Keratinocyte (primary cell): ENCODE measurements around the gene SYNJ2. TPM values are rescaled to one million over a fixed set of nuclear protein-coding genes. Genes with fewer than 3 reads are reported as not detected.

Source experiments
- DNase-seq: peaks from one replicate; pipeline ENCODE4 v3.0.0-alpha.2; 2011; ENCODE audit warnings: low read depth, missing footprints, low spot score
- FAIRE-seq: peaks from 2 replicates; lab custom pipeline; 2011; peaks lifted over from hg19 to GRCh38; lab: Jason Lieb, UNC
- H2AFZ ChIP-seq: 2 replicates; pipeline ENCODE4 v1.6.0; 2012; ENCODE audit warnings: low read length, control low read depth, inconsistent platforms; ENCODE audit not compliant: control insufficient read depth
- H3K27ac ChIP-seq: 2 replicates; pipeline ENCODE4 v1.5.1; 2011; ENCODE audit warnings: low read length; ENCODE audit not compliant: control insufficient read depth, insufficient read depth
- H3K27me3 ChIP-seq: 3 replicates; pipeline ENCODE4 v1.6.0; 2011; ENCODE audit warnings: low read length; ENCODE audit not compliant: control insufficient read depth, insufficient read depth; ENCODE audit errors: extremely low read depth
- H3K36me3 ChIP-seq, 2 experiments: 2 replicates in 1 of 2; 3 replicates in 1 of 2; pipeline ENCODE4 v1.5.1; 2011; ENCODE audit warnings: low read length in 2 of 2, mild to moderate bottlenecking in 1 of 2; ENCODE audit not compliant: control insufficient read depth in 2 of 2, insufficient read depth in 2 of 2; ENCODE audit errors: extremely low read depth in 1 of 2
- H3K4me1 ChIP-seq: 3 replicates; pipeline ENCODE4 v1.5.1; 2011; ENCODE audit warnings: low read length; ENCODE audit not compliant: control insufficient read depth, insufficient read depth; ENCODE audit errors: extremely low read depth
- H3K4me2 ChIP-seq: 3 replicates; pipeline ENCODE4 v1.6.0; 2011; ENCODE audit warnings: low read depth, low read length; ENCODE audit not compliant: control insufficient read depth, insufficient read depth; ENCODE audit errors: extremely low read depth
- H3K4me3 ChIP-seq, 3 experiments: fragments of 200-600 bp in 1 of 3; sonication (generic) in 1 of 3; 2 replicates in 2 of 3; 3 replicates in 1 of 3; pipeline ENCODE4 v1.5.1; 2011 to 2016; ENCODE audit warnings: low read length in 3 of 3, mild to moderate bottlenecking in 3 of 3, control low read depth in 2 of 3, inconsistent platforms in 1 of 3, low read depth in 1 of 3, mixed read lengths in 1 of 3, mixed run types in 1 of 3, moderate library complexity in 1 of 3; ENCODE audit not compliant: control insufficient read depth in 2 of 3, insufficient read depth in 2 of 3; ENCODE audit errors: extremely low read depth in 1 of 3
- H3K79me2 ChIP-seq: 2 replicates; pipeline ENCODE4 v1.6.0; 2012; ENCODE audit warnings: low read length; ENCODE audit not compliant: control insufficient read depth, insufficient read depth
- H3K9ac ChIP-seq: 3 replicates; pipeline ENCODE4 v1.6.0; 2011; ENCODE audit warnings: low read length; ENCODE audit not compliant: control insufficient read depth, insufficient read depth; ENCODE audit errors: extremely low read depth
- H3K9me1 ChIP-seq: 3 replicates; pipeline ENCODE4 v1.6.0; 2011; ENCODE audit warnings: low read length; ENCODE audit not compliant: control insufficient read depth, insufficient read depth; ENCODE audit errors: extremely low read depth
- H3K9me3 ChIP-seq: 2 replicates; pipeline ENCODE4 v1.5.1; 2012; ENCODE audit warnings: low read depth, low read length; ENCODE audit not compliant: control insufficient read depth
- H4K20me1 ChIP-seq: 3 replicates; pipeline ENCODE4 v1.6.0; 2011; ENCODE audit warnings: low read length; ENCODE audit not compliant: control insufficient read depth, insufficient read depth; ENCODE audit errors: extremely low read depth
- EZH2 ChIP-seq: IDR thresholded peaks from one replicate; pipeline ENCODE4 v1.6.1; 2012; ENCODE audit warnings: inconsistent platforms, mild to moderate bottlenecking, low read length, moderate library complexity
- dilution Hi-C: fragments of 300-500 bp; cut with MboI; formaldehyde crosslinking; loops from one replicate; pipeline ENCODE4 v1.7.0; 2020; ENCODE audit warnings: low sequenced_read_pairs; ENCODE audit not compliant: extremely low pct_ligation_motif_present
- polyA plus RNA-seq, 5 experiments: library from polyadenylated mRNA; depleted of rRNA in 3 of 5; stranded (reverse) in 3 of 5; stranded (forward) in 1 of 5; unstranded in 1 of 5; fragments of >200 nt; gene quantifications; 1 replicate in 1 of 5; 2 replicates in 3 of 5; 3 replicates in 1 of 5; pipeline versions ENCODE4 v1.2.1 to v1.2.3, GENCODE V29; 2011 to 2012; ENCODE audit warnings: missing spikeins in 2 of 5, low read depth in 1 of 5, low replicate concordance in 1 of 5
- TF ChIP-seq, protein P1 (sequence below), 3 experiments: IDR thresholded peaks in 1 of 3; conservative IDR thresholded peaks in 1 of 3; optimal IDR thresholded peaks in 1 of 3; 2 replicates in 2 of 3; 3 replicates in 1 of 3; pipeline versions ENCODE3 to v1.5.1; 2011; ENCODE audit warnings: low read length in 3 of 3, mild to moderate bottlenecking in 3 of 3, moderate library complexity in 2 of 3, control low read depth in 1 of 3, inconsistent platforms in 1 of 3; ENCODE audit not compliant: insufficient read depth in 2 of 3; ENCODE audit errors: extremely low read depth in 1 of 3

The SYNJ2 gene
- polyA plus RNA-seq, 1 donor (not counting 4 experiments of a cell fraction or from before 2014, with no cell fraction given) = 8.6 TPM

DNA sequence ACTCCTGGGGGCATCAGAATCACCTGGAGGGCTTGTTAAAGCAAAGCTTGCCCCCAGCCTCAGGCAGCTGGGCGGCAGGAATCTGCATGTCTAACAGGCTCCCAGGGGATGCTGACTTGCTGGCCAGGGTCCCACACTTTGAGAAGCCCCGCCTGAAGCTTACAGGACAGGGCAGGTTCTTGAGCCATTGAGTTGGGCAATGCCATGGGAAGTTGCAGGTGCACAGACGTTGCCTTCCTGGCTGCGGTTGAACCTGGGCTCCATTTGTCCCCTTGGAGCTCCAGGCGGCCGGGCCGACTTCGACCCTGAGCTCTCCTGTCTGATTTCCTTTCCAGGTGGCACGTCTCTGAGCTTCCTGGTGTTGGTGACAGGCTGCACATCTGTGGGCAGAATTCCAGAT is 46.8 kb downstream of the SYNJ2 start:
- Histone ChIP-seq H3K9me1 (no peaks in the 10 kb centered on the region), H3K27me3 (no peaks in the 10 kb centered on the region), H3K9me3 (no peaks in the 10 kb centered on the region), H3K4me1 (peaks cover 20% of the 10 kb centered on the region), H3K9ac (no peak overlapping the region), H2AFZ (no peak overlapping the region), H4K20me1 (no peaks in the 10 kb centered on the region), H3K36me3 (peaks cover 0 to 6% of the 10 kb centered on the region in 2 experiments), H3K4me2 (no peak overlapping the region), H3K27ac (no peak overlapping the region), H3K79me2 (peaks cover 4% of the 10 kb centered on the region), H3K4me3 (no peak overlapping the region)
- dilution Hi-C loops = no loop called here
- TF ChIP-seq, protein P1, sequence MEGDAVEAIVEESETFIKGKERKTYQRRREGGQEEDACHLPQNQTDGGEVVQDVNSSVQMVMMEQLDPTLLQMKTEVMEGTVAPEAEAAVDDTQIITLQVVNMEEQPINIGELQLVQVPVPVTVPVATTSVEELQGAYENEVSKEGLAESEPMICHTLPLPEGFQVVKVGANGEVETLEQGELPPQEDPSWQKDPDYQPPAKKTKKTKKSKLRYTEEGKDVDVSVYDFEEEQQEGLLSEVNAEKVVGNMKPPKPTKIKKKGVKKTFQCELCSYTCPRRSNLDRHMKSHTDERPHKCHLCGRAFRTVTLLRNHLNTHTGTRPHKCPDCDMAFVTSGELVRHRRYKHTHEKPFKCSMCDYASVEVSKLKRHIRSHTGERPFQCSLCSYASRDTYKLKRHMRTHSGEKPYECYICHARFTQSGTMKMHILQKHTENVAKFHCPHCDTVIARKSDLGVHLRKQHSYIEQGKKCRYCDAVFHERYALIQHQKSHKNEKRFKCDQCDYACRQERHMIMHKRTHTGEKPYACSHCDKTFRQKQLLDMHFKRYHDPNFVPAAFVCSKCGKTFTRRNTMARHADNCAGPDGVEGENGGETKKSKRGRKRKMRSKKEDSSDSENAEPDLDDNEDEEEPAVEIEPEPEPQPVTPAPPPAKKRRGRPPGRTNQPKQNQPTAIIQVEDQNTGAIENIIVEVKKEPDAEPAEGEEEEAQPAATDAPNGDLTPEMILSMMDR (optimal IDR thresholded peaks at IDR 0.05 in 1 of 3, IDR thresholded peaks at IDR 0.05 in 1 of 3, conservative IDR thresholded peaks at IDR 0.05 in 1 of 3; ENCODE audit: extremely low read depth in 1 of 3, insufficient read depth in 2 of 3, low read length in 3 of 3) = no peak
- TF ChIP-seq EZH2 = no peak
- DNase-seq (no peak), FAIRE-seq (no peak)

DNA sequence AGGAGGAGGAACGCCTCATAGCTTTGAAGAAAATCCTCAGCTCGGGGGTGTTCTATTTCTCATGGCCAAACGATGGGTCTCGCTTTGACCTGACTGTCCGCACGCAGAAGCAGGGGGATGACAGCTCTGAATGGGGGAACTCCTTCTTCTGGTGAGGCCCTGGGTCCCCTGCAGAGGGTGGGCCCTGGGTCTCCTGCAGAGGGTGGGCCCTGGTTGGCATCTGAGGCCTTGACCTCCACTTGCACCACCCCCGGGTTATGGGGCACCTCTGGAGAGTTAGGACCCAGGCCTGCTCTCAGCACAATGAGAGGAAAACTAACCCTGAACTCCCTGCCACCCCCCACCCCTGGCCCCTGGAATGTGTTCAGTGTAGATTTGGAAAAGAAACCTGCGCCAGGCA is 47.2 kb downstream of the SYNJ2 start:
- H2AFZ ChIP-seq = no peak overlapping the region
- no peaks in the 10 kb centered on the region for H3K9me3 ChIP-seq
- H4K20me1 ChIP-seq = no peaks in the 10 kb centered on the region
- H3K4me1 ChIP-seq = peaks cover 20% of the 10 kb centered on the region
- TF ChIP-seq, protein P1 (optimal IDR thresholded peaks at IDR 0.05 in 1 of 3, IDR thresholded peaks at IDR 0.05 in 1 of 3, conservative IDR thresholded peaks at IDR 0.05 in 1 of 3; ENCODE audit: extremely low read depth in 1 of 3, insufficient read depth in 2 of 3, low read length in 3 of 3) = no peak
- TF ChIP-seq EZH2 = no peak
- H3K79me2 ChIP-seq = peaks cover 4% of the 10 kb centered on the region
- peaks cover 0 to 6% of the 10 kb centered on the region in 2 experiments for H3K36me3 ChIP-seq
- H3K27me3 ChIP-seq = no peaks in the 10 kb centered on the region
- no peak for DNase-seq
- H3K4me2 ChIP-seq = no peak overlapping the region
- no peak overlapping the region for H3K9ac ChIP-seq
- H3K27ac ChIP-seq = no peak overlapping the region
- FAIRE-seq = no peak
- dilution Hi-C loops = no loop called here
- H3K4me3 ChIP-seq = no peak overlapping the region
- H3K9me1 ChIP-seq = no peaks in the 10 kb centered on the region
